NCI-H1417 treated with DMSO at 0.1 percent for 48 hours (cell line): ENCODE measurements around the gene FAM171A2.

ENCODE experiments used
- DNase-seq: peaks from one replicate; lab custom pipeline; 2025; lab: John Stamatoyannopoulos, UW

FAM171A2 gene

DNA sequence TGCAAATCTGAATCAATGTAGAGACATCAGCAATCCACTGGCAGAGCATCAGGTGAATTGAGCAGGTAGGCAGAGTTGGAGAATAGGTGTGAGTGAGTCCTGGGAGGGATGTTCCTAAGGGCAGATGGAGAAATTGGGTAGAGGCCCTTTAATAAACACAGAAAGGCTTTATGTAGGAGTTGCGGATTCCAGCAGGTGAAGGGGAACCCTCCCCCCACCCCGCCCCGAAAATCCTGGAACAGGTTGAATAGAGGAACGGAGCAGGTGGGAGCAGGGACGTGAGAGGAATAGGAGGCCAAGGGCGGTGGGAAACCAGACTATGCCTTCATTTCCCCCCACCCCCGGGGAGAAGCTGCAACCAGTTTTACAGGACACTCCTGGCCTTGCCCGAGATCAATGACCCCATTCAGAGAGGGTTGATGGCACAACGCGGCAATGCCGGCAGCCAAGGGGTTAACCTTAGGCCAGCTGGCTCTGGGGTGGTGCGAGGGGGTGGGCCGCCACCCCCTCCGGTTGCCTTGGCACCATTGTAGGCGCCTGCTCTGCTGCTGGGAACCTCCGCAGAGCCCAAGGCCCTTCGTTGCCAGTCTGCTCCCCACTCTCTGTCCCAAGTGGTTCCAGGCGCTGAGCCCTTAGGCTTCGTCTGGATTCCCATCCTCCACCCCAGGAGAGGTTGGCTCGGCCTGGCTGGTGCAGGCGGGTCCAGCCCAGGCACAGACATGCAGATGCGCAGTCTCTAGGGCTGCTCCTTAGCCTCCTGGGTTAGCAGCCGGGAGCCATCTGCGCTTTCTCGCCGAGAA, 56.1 kb downstream of the FAM171A2 start:
- DNase-seq = no peak

DNA sequence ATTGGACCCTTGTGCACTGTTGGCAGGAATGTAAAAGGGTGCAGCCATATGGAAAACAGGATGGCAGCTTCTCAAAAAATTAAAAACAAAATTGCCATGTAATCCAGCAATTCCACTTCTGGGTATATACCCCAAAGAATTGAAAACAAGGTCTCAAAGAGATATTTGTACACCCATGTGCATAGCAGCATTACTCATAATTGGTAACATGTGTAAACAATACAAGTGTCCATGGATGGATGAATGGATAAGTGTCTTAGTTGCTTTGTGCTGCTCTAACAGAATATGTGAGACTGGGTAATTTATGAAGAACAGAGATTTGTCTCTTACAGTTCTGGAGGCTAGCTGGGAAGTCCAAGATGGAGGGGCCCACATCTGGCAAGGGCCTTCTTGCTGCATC, 59.0 kb downstream of the FAM171A2 start:
- DNase-seq = no peak
